ENCODE measurements around the gene PITPNM3.

PITPNM3 gene

DNA sequence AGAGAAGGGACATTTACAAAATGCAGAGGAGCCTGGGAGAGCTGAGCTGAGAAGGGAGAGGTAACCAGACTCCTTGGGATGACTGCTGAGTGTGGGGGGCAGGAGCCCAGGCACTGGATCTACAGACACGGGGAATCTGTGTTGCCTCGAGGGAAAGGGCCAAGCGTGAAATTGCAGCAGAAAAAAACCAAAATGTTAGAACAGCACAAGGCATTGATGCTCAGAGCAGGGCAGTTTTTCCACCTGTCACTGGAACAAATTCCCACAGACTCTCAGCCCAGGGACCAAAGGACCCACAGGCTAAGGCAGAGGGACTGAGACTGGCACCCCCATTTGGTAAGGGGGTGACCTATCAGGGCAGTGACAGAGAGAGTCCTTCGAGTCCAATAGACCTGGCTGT, 2.0 kb downstream of the PITPNM3 start:
- TF ChIP-seq, protein P1, sequence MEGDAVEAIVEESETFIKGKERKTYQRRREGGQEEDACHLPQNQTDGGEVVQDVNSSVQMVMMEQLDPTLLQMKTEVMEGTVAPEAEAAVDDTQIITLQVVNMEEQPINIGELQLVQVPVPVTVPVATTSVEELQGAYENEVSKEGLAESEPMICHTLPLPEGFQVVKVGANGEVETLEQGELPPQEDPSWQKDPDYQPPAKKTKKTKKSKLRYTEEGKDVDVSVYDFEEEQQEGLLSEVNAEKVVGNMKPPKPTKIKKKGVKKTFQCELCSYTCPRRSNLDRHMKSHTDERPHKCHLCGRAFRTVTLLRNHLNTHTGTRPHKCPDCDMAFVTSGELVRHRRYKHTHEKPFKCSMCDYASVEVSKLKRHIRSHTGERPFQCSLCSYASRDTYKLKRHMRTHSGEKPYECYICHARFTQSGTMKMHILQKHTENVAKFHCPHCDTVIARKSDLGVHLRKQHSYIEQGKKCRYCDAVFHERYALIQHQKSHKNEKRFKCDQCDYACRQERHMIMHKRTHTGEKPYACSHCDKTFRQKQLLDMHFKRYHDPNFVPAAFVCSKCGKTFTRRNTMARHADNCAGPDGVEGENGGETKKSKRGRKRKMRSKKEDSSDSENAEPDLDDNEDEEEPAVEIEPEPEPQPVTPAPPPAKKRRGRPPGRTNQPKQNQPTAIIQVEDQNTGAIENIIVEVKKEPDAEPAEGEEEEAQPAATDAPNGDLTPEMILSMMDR (IDR thresholded peaks at IDR 0.05; ENCODE audit: low read depth, low read length, missing control alignments): no peak
- no peak overlapping the region for H3K4me3 ChIP-seq (replicated peaks; ENCODE audit: low read depth, low read length)
- no peak for DNase-seq (ENCODE audit: extremely low read depth, low read depth)

DNA sequence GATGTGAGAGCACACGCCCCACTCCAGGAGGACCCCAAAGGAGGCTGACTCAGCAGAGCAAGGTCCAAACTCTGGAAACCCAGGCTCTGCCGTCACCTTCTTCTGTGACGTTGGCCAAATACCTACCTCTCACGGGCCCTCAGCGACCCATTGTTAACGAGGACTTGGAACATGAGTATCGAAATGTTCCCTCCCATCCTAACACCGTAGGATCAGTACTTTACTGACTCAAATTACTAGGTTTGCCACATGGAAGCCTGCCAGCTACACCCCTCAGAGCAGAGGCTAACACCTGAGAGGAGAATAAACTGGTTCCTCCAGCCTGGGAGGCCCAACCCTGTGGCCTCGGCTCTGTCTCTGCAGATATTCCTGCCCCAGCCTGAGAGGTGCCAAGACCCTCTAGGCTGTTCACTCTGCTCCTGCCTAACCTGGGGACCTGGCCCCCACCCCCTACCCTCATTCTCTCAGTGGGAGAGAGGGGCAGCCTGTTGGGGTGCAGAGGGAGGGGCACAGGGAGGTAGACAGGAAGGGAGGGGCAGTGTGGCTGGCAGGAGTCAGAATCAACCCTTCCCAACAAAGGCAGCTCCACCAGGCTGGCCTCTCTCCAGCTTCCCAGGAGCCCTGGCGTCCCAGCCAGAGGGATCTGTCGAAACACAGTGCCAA, 4.4 kb downstream of the PITPNM3 start:
- H3K4me3 ChIP-seq (replicated peaks; ENCODE audit: low read depth, low read length): no peak overlapping the region
- no peak for DNase-seq (ENCODE audit: extremely low read depth, low read depth)
- TF ChIP-seq, protein P1 (IDR thresholded peaks at IDR 0.05; ENCODE audit: low read depth, low read length, missing control alignments): no peak

DNA sequence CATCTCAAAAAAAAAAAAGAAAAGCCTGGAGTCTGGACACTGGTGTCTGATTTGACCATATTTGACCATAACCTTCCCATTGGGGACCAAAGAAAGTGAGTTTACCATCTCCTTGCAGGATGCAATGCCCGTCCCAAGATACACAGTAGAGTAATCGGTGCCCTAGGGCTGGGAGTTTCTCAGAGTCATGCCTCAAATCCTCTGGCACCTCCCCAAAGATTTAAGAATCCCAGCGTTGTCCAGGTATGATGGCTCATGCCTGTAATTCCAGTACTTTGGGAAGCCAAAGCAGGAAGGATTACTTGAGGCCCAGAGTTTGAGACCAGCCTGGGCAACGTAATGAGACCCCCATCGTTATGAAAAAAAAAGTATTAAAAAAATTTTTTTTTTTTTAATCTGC, 5.0 kb downstream of the PITPNM3 start:
- DNase-seq (ENCODE audit: extremely low read depth, low read depth): no peak
- TF ChIP-seq, protein P1 (IDR thresholded peaks at IDR 0.05; ENCODE audit: low read depth, low read length, missing control alignments): no peak
- no peak overlapping the region for H3K4me3 ChIP-seq (replicated peaks; ENCODE audit: low read depth, low read length)

DNA sequence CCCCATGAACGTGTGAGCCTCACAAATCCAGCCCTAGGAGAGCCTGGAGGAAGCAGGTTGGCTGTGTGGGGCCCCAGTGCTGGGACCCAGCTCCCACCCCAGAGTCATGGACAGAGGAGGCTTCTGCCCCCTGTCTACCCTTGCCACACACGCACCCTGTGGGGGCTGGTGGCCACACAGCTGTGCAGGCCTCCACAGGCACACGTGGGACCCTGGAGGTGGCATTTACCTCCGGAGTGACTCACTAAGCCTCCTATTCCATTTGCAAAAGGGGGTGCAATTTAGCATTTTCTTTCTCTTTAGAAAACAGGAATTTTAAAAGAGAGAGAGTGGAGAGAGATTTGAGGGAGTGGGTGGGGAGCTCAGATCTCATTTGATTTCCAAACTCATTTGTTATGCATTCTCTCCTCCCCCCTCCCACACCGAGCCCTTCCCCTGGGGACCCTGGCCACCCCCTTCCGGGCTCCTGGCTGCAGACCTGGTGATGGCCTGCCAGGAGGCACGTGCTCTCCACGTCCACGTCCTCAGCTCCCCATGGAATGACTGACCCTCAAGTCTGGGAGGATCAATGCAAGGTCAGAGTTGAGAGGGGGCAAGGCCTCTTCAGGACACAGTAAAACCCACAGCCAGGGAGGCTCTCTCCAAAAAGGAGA, 6.8 kb downstream of the PITPNM3 start:
- H3K4me3 ChIP-seq (replicated peaks; ENCODE audit: low read depth, low read length): no peak overlapping the region
- no peak for DNase-seq (ENCODE audit: extremely low read depth, low read depth)

DNA sequence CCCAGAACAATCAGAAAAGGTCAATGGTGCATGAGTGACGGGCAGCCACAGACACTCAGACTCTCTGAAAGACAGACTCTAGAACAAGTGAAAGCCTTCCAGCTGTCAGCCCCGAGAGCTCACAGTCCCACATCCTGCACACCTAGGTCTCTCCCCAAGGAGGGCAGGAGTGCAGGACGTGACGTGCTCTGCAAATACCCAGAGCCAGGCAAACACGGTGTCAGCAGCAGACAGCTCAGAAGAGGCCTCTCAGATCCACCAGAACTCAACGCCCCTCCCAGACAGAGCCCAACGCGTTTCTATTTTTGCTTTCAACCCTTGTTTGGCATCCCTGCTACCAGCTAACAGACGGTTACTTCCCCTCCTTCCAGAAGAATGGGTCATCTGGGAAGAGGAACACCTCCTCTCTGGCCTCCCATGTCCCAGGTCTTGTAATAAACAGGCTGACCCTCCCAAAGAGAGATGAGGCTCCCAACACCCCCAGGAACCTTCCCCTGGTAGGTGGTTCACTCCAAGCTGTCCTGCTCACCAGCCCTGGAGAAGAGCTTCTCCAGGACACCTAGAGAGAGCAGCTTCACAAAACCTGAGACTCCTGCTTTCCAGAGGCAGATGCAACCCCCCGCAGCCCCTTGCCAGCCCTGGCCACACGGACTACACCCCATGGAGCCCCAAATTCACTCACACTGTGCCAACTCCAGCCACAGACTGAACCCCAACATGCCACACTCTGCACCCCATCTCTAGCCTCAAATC, 7.6 kb downstream of the PITPNM3 start:
- TF ChIP-seq, protein P1 (IDR thresholded peaks at IDR 0.05; ENCODE audit: low read depth, low read length, missing control alignments): no peak
- DNase-seq (ENCODE audit: extremely low read depth, low read depth): no peak
- no peak overlapping the region for H3K4me3 ChIP-seq (replicated peaks; ENCODE audit: low read depth, low read length)

More for the DNA sequence above, 6.8 kb downstream of the PITPNM3 start:
- TF ChIP-seq, protein P1 (IDR thresholded peaks at IDR 0.05; ENCODE audit: low read depth, low read length, missing control alignments): no peak

DNA sequence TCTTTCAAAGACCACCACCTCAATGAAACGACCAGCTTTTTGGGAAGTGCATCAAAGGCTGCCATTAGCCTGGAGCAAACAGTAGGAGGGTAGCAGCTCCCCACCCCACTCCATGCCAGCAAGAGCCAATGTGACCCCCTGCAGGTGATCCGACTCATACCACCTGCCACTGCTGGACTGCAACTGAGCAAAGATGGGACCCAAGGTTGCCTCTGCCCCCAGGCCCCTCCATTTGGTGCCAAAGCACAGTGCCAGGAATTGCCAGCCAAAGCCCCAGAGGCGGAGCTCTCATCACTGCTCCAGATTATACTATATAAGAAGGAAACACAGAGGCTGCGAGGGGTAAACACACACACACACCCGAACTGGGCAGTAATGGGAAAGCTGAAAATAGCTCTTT, 8.3 kb downstream of the PITPNM3 start:
- no peak overlapping the region for H3K4me3 ChIP-seq (replicated peaks; ENCODE audit: low read depth, low read length)
- TF ChIP-seq, protein P1 (IDR thresholded peaks at IDR 0.05; ENCODE audit: low read depth, low read length, missing control alignments): no peak
- DNase-seq (ENCODE audit: extremely low read depth, low read depth): no peak
